WTC11 (cell line): ENCODE results near the gene SEC11A.

ENCODE experiments used
- ELF4 ChIP-seq: sonication (generic); formaldehyde crosslinking; IDR thresholded peaks from 2 replicates; pipeline ENCODE4 v1.8.1; 2022; ENCODE audit warnings: low read depth, mild to moderate bottlenecking, moderate library complexity, missing genetic modification reagents
- FOXK1 ChIP-seq: sonication (generic); formaldehyde crosslinking; IDR thresholded peaks from 2 replicates; pipeline ENCODE4 v1.8.0; 2022; ENCODE audit warnings: mild to moderate bottlenecking, moderate library complexity, missing genetic modification reagents
- NR3C1 ChIP-seq: sonication (generic); formaldehyde crosslinking; conservative IDR thresholded peaks from 2 replicates; pipeline ENCODE4 v1.8.1; 2023; ENCODE audit warnings: low read depth, mild to moderate bottlenecking, missing genetic modification reagents
- TEAD4 ChIP-seq: sonication (generic); formaldehyde crosslinking; IDR thresholded peaks from 2 replicates; pipeline ENCODE4 v1.8.0; 2022; ENCODE audit warnings: mild to moderate bottlenecking, missing genetic modification reagents
- ZNF317 ChIP-seq: sonication (generic); formaldehyde crosslinking; IDR thresholded peaks from 2 replicates; pipeline ENCODE4 v1.8.1; 2023; ENCODE audit warnings: low read depth, mild to moderate bottlenecking, moderate library complexity, missing genetic modification reagents, borderline replicate concordance
- ZNF416 ChIP-seq: fragments of 250-450 bp; sonication (Bioruptor Pico); IDR thresholded peaks from 2 replicates; pipeline ENCODE4 v1.9.0; 2021; ENCODE audit warnings: mild to moderate bottlenecking, inconsistent platforms
- TF ChIP-seq, protein P1 (sequence below): sonication (generic); formaldehyde crosslinking; IDR thresholded peaks from 2 replicates; pipeline ENCODE4 v1.8.1; 2023; ENCODE audit warnings: mild to moderate bottlenecking, missing genetic modification reagents, moderate library complexity
- TF ChIP-seq, protein P2 (sequence below): fragments of 200-600 bp; IDR thresholded peaks from 2 replicates; pipeline ENCODE4 v1.8.0; 2022; ENCODE audit warnings: antibody characterized with exemption

DNA sequence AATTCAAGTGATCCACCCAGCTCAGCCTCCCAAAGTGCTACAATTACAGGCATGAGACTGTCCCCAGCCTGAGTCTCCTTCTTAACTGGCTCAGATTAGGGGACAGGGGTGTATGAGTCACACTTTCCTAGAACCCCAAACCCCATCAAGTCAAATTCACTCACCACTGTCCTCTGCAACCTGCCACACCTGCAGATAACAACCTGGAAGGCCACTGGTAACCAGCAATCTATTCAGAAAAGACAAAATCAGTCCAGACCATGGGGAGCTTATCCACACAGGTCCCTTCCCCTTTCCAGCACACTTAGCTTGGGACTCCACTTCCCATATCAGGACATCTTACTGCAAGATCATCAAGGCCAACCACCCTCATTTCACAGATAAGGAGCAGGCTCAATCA lies 68.2 kb downstream of the SEC11A start:
- TF ChIP-seq, protein P1, sequence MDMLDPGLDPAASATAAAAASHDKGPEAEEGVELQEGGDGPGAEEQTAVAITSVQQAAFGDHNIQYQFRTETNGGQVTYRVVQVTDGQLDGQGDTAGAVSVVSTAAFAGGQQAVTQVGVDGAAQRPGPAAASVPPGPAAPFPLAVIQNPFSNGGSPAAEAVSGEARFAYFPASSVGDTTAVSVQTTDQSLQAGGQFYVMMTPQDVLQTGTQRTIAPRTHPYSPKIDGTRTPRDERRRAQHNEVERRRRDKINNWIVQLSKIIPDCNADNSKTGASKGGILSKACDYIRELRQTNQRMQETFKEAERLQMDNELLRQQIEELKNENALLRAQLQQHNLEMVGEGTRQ (CRISPR knock-in tag): no peak
- TF ChIP-seq FOXK1 (CRISPR knock-in tag) (no peak), ZNF317 (no peak), ELF4 (CRISPR knock-in tag) (no peak), ZNF416 (CRISPR knock-in tag) (no peak), TEAD4 (CRISPR knock-in tag) (no peak), NR3C1 (CRISPR knock-in tag) (no peak)
- TF ChIP-seq, protein P2, sequence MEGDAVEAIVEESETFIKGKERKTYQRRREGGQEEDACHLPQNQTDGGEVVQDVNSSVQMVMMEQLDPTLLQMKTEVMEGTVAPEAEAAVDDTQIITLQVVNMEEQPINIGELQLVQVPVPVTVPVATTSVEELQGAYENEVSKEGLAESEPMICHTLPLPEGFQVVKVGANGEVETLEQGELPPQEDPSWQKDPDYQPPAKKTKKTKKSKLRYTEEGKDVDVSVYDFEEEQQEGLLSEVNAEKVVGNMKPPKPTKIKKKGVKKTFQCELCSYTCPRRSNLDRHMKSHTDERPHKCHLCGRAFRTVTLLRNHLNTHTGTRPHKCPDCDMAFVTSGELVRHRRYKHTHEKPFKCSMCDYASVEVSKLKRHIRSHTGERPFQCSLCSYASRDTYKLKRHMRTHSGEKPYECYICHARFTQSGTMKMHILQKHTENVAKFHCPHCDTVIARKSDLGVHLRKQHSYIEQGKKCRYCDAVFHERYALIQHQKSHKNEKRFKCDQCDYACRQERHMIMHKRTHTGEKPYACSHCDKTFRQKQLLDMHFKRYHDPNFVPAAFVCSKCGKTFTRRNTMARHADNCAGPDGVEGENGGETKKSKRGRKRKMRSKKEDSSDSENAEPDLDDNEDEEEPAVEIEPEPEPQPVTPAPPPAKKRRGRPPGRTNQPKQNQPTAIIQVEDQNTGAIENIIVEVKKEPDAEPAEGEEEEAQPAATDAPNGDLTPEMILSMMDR: no peak
